ENCODE measurements around the gene CYP4F12. TPM values are rescaled to one million over a fixed set of nuclear protein-coding genes. Genes with fewer than 3 reads are reported as not detected.
"Not testable (repeated sequence)": the region's sequence is repeated elsewhere in the genome, so short reads cannot be mapped to it uniquely, and the experiment has no call there.

The CYP4F12 gene
- total RNA-seq, 2 experiments from 2014 or later = 0.09 TPM; not detected in 1

- Histone ChIP-seq H4K20me1 (ENCODE audit: insufficient read depth, low read length) (no peaks in the 10 kb centered on the region), H3K36me3 (ENCODE audit: insufficient read depth, low read length) (no peaks in the 10 kb centered on the region), H3K9me2 (ENCODE audit: insufficient read depth, low read length) (no peaks in the 10 kb centered on the region), H3K4me3 (ENCODE audit: low read depth, low read length, poor library complexity, severe bottlenecking) (no peak overlapping the region), H3K4me1 (ENCODE audit: insufficient read depth, low read length, poor library complexity, severe bottlenecking) (no peaks in the 10 kb centered on the region), H3K79me2 (ENCODE audit: insufficient read depth, low read depth, low read length) (no peaks in the 10 kb centered on the region), H2AFZ (ENCODE audit: low read length) (no peak overlapping the region), H3K4me2 (ENCODE audit: low read length) (no peak overlapping the region), H3K27ac (ENCODE audit: low read depth, low read length, poor library complexity, severe bottlenecking) (no peak overlapping the region), H3K9me3 (ENCODE audit: low read length) (no peaks in the 10 kb centered on the region)
- no peak for TF ChIP-seq EZH2phosphoT487 (IDR thresholded peaks at IDR 0.05; ENCODE audit: borderline replicate concordance, low read depth, low read length)
- TF ChIP-seq CTCF (conservative IDR thresholded peaks at IDR 0.05; ENCODE audit: low read length) = no peak
- BruUV-seq (replicated peaks) = no TSS peak
- intact Hi-C loops (cut with micrococcal nuclease; ENCODE audit: unreplicated experiment) = no loop called here
- no peak for DNase-seq (ENCODE audit: low spot score)
- CTCF ChIA-PET (ENCODE audit: unreplicated experiment) = no interaction called here
- POLR2A ChIA-PET = no interaction called here
Measured at GRCh38 chr19:15644816-15645215, 28.1 kb upstream of the CYP4F12 start.

- H3K4me1 ChIP-seq (ENCODE audit: insufficient read depth, low read length, poor library complexity, severe bottlenecking) = no peaks in the 10 kb centered on the region
- BruUV-seq (replicated peaks) = no TSS peak
- H3K36me3 ChIP-seq (ENCODE audit: insufficient read depth, low read length) = no peaks in the 10 kb centered on the region
- no peaks in the 10 kb centered on the region for H3K9me3 ChIP-seq (ENCODE audit: low read length)
- no peak overlapping the region for H3K27ac ChIP-seq (ENCODE audit: low read depth, low read length, poor library complexity, severe bottlenecking)
- no peak overlapping the region for H3K4me2 ChIP-seq (ENCODE audit: low read length)
- no peaks in the 10 kb centered on the region for H4K20me1 ChIP-seq (ENCODE audit: insufficient read depth, low read length)
- no peak for DNase-seq (ENCODE audit: low spot score)
- no peak overlapping the region for H2AFZ ChIP-seq (ENCODE audit: low read length)
- ChIA-PET CTCF (ENCODE audit: unreplicated experiment) (no interaction called here), POLR2A (no interaction called here)
- H3K4me3 ChIP-seq (ENCODE audit: low read depth, low read length, poor library complexity, severe bottlenecking) = no peak overlapping the region
- no peaks in the 10 kb centered on the region for H3K9me2 ChIP-seq (ENCODE audit: insufficient read depth, low read length)
- H3K79me2 ChIP-seq (ENCODE audit: insufficient read depth, low read depth, low read length) = no peaks in the 10 kb centered on the region
- TF ChIP-seq EZH2phosphoT487 (IDR thresholded peaks at IDR 0.05; ENCODE audit: borderline replicate concordance, low read depth, low read length) (no peak), CTCF (conservative IDR thresholded peaks at IDR 0.05; ENCODE audit: low read length) (no peak)
- intact Hi-C loops (cut with micrococcal nuclease; ENCODE audit: unreplicated experiment) = no loop called here
Measured at GRCh38 chr19:15649526-15649925, 23.4 kb upstream of the CYP4F12 start.

GRCh38 chr19:15650123-15650522 lies 22.8 kb upstream of the CYP4F12 start:
- H3K36me3 ChIP-seq (ENCODE audit: insufficient read depth, low read length); CTCF ChIA-PET (ENCODE audit: unreplicated experiment); H3K27ac ChIP-seq (ENCODE audit: low read depth, low read length, poor library complexity, severe bottlenecking); H3K9me3 ChIP-seq (ENCODE audit: low read length); H3K4me1 ChIP-seq (ENCODE audit: insufficient read depth, low read length, poor library complexity, severe bottlenecking); BruUV-seq (replicated peaks); DNase-seq (ENCODE audit: low spot score); H3K9me2 ChIP-seq (ENCODE audit: insufficient read depth, low read length); H2AFZ ChIP-seq (ENCODE audit: low read length); H3K4me2 ChIP-seq (ENCODE audit: low read length); H4K20me1 ChIP-seq (ENCODE audit: insufficient read depth, low read length); intact Hi-C loops (cut with micrococcal nuclease; ENCODE audit: unreplicated experiment); POLR2A ChIA-PET; H3K4me3 ChIP-seq (ENCODE audit: low read depth, low read length, poor library complexity, severe bottlenecking); H3K79me2 ChIP-seq (ENCODE audit: insufficient read depth, low read depth, low read length): not testable (repeated sequence)
